Measurements from ENCODE around the gene YWHAG. TPM values are rescaled to one million over a fixed set of nuclear protein-coding genes. Genes with fewer than 3 reads are reported as not detected.

Gene YWHAG
- total and polyA plus RNA-seq, 4 donors: 11.6 to 46.7 (median 43.5) TPM

GRCh38 chr7:76349313-76349885 is 9.4 kb downstream of the YWHAG start:
- WGBS: 77% methylated on average over 8 of the region's 8 CpGs
- Histone ChIP-seq H3K4me3 (ENCODE audit: low read depth in 1 of 3, low read length in 3 of 3) (no peak overlapping the region), H3K36me3 (ENCODE audit: control insufficient read depth in 4 of 4, insufficient read depth in 3 of 4, low read depth in 1 of 4, low read length in 3 of 4) (peaks cover 7 to 19% (median 14%) of the 10 kb centered on the region in 4 donors), H3K9me3 (ENCODE audit: control insufficient read depth in 4 of 4, low read length in 3 of 4) (no peaks in the 10 kb centered on the region), H3K27me3 (ENCODE audit: control insufficient read depth in 4 of 4, insufficient read depth in 4 of 4, low read length in 3 of 4) (no peaks in the 10 kb centered on the region), H3K9ac (ENCODE audit: low read depth in 1 of 2, low read length in 2 of 2) (no peak overlapping the region), H3K27ac (ENCODE audit: low read depth in 1 of 2, low read length in 2 of 2) (no peak overlapping the region), H3K4me1 (ENCODE audit: control insufficient read depth in 4 of 4, insufficient read depth in 4 of 4, low read length in 3 of 4) (peaks cover 6 to 39% (median 20%) of the 10 kb centered on the region in 4 donors)
- no peak for DNase-seq (ENCODE audit: low spot score)
- no peak for TF ChIP-seq RAD21 (IDR thresholded peaks at IDR 0.05)
- no peak for TF ChIP-seq GABPA (IDR thresholded peaks at IDR 0.05 in 1 of 2, conservative IDR thresholded peaks at IDR 0.05 in 1 of 2)
- TF ChIP-seq REST (IDR thresholded peaks at IDR 0.05): no peak
- no peak for TF ChIP-seq YY1 (IDR thresholded peaks at IDR 0.05)
- TF ChIP-seq HNF4G (IDR thresholded peaks at IDR 0.05): no peak
- no peak for TF ChIP-seq ZBTB33 (IDR thresholded peaks at IDR 0.05)
- no peak for TF ChIP-seq EGR1 (IDR thresholded peaks at IDR 0.05; ENCODE audit: low read depth in 2 of 2)
- no peak for TF ChIP-seq JUND (IDR thresholded peaks at IDR 0.05)
- TF ChIP-seq MAX (IDR thresholded peaks at IDR 0.05): no peak
- TF ChIP-seq RXRA (IDR thresholded peaks at IDR 0.05): no peak
- TF ChIP-seq CTCF (IDR thresholded peaks at IDR 0.05; ENCODE audit: low read depth, low read length, missing input control): no peak
- no peak for TF ChIP-seq HNF4A (conservative IDR thresholded peaks at IDR 0.05)
- TF ChIP-seq FOXA1 (IDR thresholded peaks at IDR 0.05): no peak

- no peak for DNase-seq (ENCODE audit: low spot score)
- Histone ChIP-seq H3K9me3 (ENCODE audit: control insufficient read depth in 4 of 4, low read length in 3 of 4) (no peaks in the 10 kb centered on the region), H3K27me3 (ENCODE audit: control insufficient read depth in 4 of 4, insufficient read depth in 4 of 4, low read length in 3 of 4) (no peaks in the 10 kb centered on the region), H3K36me3 (ENCODE audit: control insufficient read depth in 4 of 4, insufficient read depth in 3 of 4, low read depth in 1 of 4, low read length in 3 of 4) (peaks cover 7 to 22% (median 14%) of the 10 kb centered on the region in 4 donors), H3K4me1 (ENCODE audit: control insufficient read depth in 4 of 4, insufficient read depth in 4 of 4, low read length in 3 of 4) (peaks cover 6 to 50% (median 30%) of the 10 kb centered on the region in 4 donors), H3K27ac (ENCODE audit: low read depth in 1 of 2, low read length in 2 of 2) (no peak overlapping the region), H3K9ac (ENCODE audit: low read depth in 1 of 2, low read length in 2 of 2) (no peak overlapping the region), H3K4me3 (ENCODE audit: low read depth in 1 of 3, low read length in 3 of 3) (no peak overlapping the region)
- WGBS: 75% methylated on average over 5 of the region's 5 CpGs
- TF ChIP-seq ZBTB33 (IDR thresholded peaks at IDR 0.05) (no peak), EGR1 (IDR thresholded peaks at IDR 0.05; ENCODE audit: low read depth in 2 of 2) (no peak), HNF4G (IDR thresholded peaks at IDR 0.05) (no peak), NR2F2 (IDR thresholded peaks at IDR 0.05) (no peak), RXRA (IDR thresholded peaks at IDR 0.05) (no peak), JUND (IDR thresholded peaks at IDR 0.05) (no peak), YY1 (IDR thresholded peaks at IDR 0.05) (no peak), HNF4A (conservative IDR thresholded peaks at IDR 0.05) (no peak)
Measured at GRCh38 chr7:76347710-76348109, 11.1 kb downstream of the YWHAG start.
